DOHH2 (cell line): ENCODE results near the gene KRT80.

Experiments used
- EZH2phosphoT487 ChIP-seq: fragments of 200-600 bp; sonication (generic); IDR thresholded peaks from 2 replicates; pipeline ENCODE4 v1.6.1; 2017; ENCODE audit warnings: borderline replicate concordance, mild to moderate bottlenecking, antibody characterized with exemption, low read length, moderate library complexity, mixed read lengths
- TF ChIP-seq, protein P1 (sequence below): fragments of 200-600 bp; sonication (generic); IDR thresholded peaks from one replicate; pipeline ENCODE4 v1.5.1; 2014; ENCODE audit warnings: antibody characterized with exemption, mild to moderate bottlenecking, low read depth, low read length; ENCODE audit not compliant: poor library complexity, severe bottlenecking

DNA sequence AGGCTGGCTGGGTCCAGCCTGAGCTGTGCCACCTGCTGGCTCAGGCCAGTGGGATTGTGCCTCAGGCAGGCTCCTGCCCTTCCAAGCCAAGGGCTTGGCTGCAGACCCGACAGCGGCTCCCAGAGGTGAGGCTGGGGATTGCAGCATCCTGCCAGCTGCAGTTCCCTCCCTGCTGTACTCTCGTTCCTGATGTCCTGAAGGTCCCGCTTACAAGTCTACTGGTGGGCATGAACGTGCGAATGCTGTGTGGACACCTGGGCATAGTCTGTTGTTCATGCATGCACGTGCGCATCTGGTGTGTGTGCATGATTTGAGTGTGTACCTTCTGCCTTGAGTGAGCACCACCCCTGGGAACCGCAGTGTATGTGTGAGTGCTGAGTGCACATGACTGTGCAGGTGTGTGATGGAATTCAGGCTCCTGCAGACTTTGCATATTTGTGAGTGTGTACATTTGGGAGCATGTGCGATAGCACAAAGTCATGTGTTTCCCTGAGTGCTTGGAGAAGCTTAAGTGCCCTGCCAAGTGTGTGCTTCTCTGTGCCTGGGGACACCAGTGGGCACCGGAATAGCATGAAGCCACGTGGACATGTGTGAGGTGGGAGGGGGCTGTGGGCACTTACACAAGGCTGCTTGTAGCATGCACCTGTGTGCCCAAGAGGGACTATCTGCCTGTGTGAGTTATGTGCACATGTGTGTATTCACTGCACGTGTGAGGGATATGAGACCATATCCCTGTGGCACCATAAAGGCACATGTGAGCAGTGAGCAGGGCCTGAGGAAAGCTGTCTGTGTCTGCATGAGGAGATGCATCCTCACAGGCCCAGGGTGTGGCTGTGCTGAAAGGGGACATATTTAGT is 22.0 kb upstream of the KRT80 start:
- TF ChIP-seq, protein P1, sequence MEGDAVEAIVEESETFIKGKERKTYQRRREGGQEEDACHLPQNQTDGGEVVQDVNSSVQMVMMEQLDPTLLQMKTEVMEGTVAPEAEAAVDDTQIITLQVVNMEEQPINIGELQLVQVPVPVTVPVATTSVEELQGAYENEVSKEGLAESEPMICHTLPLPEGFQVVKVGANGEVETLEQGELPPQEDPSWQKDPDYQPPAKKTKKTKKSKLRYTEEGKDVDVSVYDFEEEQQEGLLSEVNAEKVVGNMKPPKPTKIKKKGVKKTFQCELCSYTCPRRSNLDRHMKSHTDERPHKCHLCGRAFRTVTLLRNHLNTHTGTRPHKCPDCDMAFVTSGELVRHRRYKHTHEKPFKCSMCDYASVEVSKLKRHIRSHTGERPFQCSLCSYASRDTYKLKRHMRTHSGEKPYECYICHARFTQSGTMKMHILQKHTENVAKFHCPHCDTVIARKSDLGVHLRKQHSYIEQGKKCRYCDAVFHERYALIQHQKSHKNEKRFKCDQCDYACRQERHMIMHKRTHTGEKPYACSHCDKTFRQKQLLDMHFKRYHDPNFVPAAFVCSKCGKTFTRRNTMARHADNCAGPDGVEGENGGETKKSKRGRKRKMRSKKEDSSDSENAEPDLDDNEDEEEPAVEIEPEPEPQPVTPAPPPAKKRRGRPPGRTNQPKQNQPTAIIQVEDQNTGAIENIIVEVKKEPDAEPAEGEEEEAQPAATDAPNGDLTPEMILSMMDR = peak; percentile 91
- no peak for TF ChIP-seq EZH2phosphoT487
